PFSK-1 (cell line): ENCODE results near the gene RXRB.

ENCODE experiments used
- FOXP2 ChIP-seq: optimal IDR thresholded peaks from 2 replicates; pipeline ENCODE3; 2011; ENCODE audit warnings: borderline replicate concordance, control low read depth, inconsistent platforms; ENCODE audit not compliant: insufficient read depth; ENCODE audit errors: extremely low read length, extremely low read depth
- POLR2AphosphoS5 ChIP-seq: IDR thresholded peaks from 2 replicates; pipeline ENCODE4 v1.6.1; 2012; ENCODE audit warnings: low read depth, mild to moderate bottlenecking, control low read depth, low read length, moderate library complexity
- SIN3A ChIP-seq: IDR thresholded peaks from 2 replicates; pipeline ENCODE4 v1.6.1; 2012; ENCODE audit warnings: mild to moderate bottlenecking, low read length, moderate library complexity, borderline replicate concordance; ENCODE audit not compliant: insufficient read depth
- TAF1 ChIP-seq: IDR thresholded peaks from 2 replicates; pipeline ENCODE4 v1.6.1; 2012; ENCODE audit warnings: low read length, control low read depth, borderline replicate concordance; ENCODE audit not compliant: insufficient read depth
- TF ChIP-seq, protein P1 (sequence below), 2 experiments: IDR thresholded peaks; 2 replicates each; pipeline versions ENCODE4 v1.6.1 to v1.8.0; 2011 to 2012; ENCODE audit warnings: low read depth in 2 of 2, low read length in 2 of 2, control low read depth in 1 of 2, inconsistent platforms in 1 of 2, mild to moderate bottlenecking in 1 of 2, moderate library complexity in 1 of 2; ENCODE audit not compliant: insufficient read depth in 1 of 2

The RXRB gene

DNA sequence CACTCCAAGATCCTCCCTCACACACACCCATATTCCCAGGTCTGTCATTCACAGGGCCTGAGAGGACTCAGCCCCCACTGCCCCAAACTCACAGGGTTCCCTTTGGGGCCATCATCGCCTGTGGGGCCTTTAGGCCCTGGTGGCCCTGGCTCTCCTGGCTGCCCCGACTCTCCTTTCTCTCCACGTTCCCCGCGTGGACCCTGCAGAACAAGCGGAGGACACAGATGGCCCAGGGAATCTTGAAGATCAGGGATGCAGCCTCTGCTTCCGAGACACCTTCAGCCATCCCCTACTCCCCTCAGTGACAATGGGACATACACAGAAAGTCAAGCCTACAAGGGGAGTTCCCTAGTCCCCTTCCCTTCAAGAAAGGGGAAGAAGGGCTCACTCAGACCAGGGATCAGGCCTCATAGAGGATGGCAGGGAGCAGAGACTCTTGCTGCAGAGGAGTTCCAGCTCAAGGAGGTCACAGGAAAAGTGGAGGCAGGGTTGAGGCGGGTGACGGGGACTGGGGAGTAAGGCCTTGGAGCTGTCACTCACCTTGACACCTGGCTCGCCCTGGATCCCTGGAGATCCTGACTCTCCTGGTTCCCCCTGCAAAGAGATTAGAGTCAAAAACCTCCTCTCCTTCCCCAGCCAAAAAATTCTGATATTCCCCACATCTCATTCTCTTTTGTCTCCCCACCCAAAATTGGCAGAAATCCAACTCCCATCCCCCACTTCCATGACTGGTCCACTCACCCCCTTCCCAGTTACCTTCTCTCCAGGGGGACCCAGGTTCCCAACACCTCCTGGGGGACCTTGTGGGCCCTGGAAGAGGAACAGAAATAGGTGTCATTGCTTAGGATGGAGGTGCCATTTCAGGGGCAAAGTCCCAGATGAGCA is 30.9 kb downstream of the RXRB start:
- TF ChIP-seq TAF1 (no peak), FOXP2 (no peak), POLR2AphosphoS5 (no peak), SIN3A (no peak)
- TF ChIP-seq, protein P1, sequence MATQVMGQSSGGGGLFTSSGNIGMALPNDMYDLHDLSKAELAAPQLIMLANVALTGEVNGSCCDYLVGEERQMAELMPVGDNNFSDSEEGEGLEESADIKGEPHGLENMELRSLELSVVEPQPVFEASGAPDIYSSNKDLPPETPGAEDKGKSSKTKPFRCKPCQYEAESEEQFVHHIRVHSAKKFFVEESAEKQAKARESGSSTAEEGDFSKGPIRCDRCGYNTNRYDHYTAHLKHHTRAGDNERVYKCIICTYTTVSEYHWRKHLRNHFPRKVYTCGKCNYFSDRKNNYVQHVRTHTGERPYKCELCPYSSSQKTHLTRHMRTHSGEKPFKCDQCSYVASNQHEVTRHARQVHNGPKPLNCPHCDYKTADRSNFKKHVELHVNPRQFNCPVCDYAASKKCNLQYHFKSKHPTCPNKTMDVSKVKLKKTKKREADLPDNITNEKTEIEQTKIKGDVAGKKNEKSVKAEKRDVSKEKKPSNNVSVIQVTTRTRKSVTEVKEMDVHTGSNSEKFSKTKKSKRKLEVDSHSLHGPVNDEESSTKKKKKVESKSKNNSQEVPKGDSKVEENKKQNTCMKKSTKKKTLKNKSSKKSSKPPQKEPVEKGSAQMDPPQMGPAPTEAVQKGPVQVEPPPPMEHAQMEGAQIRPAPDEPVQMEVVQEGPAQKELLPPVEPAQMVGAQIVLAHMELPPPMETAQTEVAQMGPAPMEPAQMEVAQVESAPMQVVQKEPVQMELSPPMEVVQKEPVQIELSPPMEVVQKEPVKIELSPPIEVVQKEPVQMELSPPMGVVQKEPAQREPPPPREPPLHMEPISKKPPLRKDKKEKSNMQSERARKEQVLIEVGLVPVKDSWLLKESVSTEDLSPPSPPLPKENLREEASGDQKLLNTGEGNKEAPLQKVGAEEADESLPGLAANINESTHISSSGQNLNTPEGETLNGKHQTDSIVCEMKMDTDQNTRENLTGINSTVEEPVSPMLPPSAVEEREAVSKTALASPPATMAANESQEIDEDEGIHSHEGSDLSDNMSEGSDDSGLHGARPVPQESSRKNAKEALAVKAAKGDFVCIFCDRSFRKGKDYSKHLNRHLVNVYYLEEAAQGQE (IDR thresholded peaks at IDR 0.05; ENCODE audit: insufficient read depth in 1 of 2, low read depth in 2 of 2, low read length in 2 of 2) = no peak

DNA sequence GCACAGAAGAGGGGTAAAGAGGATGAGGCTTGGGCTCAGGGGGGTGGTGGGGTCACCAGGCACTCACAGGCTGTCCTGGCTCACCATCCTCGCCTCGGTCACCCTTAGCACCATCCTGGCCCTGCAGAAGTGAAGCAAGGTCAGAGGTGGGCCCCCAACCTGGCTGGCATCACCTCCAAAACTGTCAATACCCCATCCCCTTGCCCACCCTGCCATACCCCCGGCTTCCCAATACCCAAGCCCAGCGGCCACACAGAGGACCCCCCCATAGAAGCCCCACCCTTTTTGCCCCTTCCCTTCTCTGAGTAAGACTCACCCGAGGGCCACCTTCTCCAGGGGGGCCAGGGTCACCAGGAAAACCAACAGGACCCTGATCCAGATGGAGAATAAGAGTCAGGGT is 31.8 kb downstream of the RXRB start:
- TF ChIP-seq SIN3A = no peak
- TF ChIP-seq FOXP2 = no peak
- no peak for TF ChIP-seq POLR2AphosphoS5
- TF ChIP-seq, protein P1 (IDR thresholded peaks at IDR 0.05; ENCODE audit: insufficient read depth in 1 of 2, low read depth in 2 of 2, low read length in 2 of 2) = no peak
- no peak for TF ChIP-seq TAF1

DNA sequence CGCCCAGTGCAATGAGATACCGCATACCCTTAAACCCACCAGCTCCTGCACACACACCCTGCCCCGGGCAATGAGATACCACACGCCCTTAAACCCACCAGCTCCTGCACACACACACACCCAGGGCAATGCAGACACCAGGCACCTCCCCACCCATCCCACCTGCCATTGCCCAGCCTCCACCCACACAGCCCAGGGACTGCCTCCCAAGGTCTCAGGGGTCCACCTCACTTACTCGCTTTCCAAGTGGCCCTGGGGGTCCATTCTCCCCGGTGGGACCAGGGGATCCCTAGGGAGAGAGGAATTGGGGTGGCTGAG is 32.2 kb downstream of the RXRB start:
- TF ChIP-seq TAF1 (no peak), POLR2AphosphoS5 (no peak), FOXP2 (no peak), SIN3A (no peak)
- TF ChIP-seq, protein P1 (IDR thresholded peaks at IDR 0.05; ENCODE audit: insufficient read depth in 1 of 2, low read depth in 2 of 2, low read length in 2 of 2) = no peak

DNA sequence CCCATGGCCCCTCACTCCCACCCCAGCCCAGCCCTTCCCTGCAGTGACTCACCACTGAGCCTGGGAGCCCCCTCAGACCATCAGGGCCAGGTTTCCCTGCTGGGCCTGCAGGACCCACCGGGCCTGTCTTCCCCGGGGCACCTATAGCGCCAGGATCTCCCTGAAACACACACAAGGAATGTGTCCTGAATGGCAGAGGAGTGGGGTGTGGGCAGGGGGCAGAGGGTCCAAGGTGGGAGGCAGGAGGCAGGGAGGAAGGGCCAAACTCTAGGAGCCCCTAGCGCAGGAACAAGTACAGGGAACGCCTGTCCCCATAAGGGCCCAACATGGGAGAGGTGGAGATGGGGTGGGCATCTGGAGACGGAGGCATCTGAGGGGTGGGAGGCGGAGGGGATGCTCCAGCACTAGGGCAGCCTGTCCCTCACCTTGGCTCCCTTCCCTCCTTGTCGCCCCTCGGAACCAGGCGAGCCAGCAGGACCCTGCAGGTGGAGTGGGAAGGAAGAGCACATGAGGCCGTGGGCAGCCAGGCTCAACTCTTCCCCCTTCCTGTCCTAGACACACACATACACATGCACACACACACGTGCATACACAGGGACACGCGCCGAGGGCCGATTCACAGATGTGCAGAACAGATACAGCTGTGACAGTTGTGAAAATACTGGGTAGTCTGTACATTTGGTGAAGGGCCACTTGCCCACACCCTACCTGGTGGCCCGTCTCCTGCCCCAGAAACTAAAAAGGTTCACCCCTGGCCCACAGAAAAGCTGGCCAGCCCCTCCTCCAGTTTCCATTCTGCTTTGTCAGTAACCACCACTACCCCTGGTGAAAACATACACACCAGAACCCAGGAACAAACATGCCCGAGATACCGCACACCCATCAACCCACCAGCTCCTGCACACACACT is 32.8 kb downstream of the RXRB start:
- no peak for TF ChIP-seq TAF1
- no peak for TF ChIP-seq SIN3A
- TF ChIP-seq FOXP2 = no peak
- TF ChIP-seq, protein P1 (IDR thresholded peaks at IDR 0.05; ENCODE audit: insufficient read depth in 1 of 2, low read depth in 2 of 2, low read length in 2 of 2) = no peak
- TF ChIP-seq POLR2AphosphoS5 = no peak

DNA sequence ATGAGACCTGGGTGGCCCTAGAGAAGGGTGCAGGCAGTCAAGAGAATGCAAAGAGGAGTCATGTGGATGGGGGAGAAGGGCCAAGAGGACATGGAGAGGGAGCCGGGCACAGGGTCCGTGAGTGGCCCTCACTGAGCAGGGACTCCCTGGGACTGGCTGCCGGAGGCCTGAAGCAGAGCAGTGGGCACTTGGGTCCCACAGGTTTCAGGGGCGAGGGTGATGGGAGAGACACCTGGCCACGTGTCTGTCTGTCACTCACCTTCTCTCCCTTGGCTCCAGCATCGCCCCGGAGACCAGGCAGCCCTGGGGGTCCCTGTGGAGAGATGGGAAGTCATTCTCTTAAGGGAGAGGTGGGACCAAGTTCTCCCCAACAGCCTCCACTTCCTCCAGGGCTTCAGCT is 33.7 kb downstream of the RXRB start:
- TF ChIP-seq, protein P1 (IDR thresholded peaks at IDR 0.05; ENCODE audit: insufficient read depth in 1 of 2, low read depth in 2 of 2, low read length in 2 of 2) = no peak
